ENCODE results near the gene GPR142.
"Not testable (repeated sequence)": the region's sequence is repeated elsewhere in the genome, so short reads cannot be mapped to it uniquely, and the experiment has no call there.

DNA sequence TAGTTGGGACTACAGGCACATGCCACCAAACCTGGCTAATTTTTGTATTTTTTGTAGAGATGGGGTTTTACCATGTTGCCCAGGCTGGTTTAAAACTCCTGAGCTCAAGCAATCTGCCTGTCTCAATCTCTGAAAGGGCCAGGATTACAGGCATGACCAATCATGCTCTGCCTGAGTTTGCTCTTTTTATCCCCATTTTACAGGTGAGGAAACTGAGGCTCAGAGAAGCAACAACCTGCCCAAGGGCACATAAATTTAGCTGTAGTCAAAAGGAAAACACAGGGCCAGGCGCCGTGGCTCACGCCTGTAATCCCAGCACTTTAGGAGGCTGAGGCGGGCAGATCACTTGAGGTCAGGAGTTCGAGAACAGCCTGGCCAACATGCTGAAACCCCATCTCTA lies 38.0 kb downstream of the GPR142 start:
- TF ChIP-seq, protein P1, sequence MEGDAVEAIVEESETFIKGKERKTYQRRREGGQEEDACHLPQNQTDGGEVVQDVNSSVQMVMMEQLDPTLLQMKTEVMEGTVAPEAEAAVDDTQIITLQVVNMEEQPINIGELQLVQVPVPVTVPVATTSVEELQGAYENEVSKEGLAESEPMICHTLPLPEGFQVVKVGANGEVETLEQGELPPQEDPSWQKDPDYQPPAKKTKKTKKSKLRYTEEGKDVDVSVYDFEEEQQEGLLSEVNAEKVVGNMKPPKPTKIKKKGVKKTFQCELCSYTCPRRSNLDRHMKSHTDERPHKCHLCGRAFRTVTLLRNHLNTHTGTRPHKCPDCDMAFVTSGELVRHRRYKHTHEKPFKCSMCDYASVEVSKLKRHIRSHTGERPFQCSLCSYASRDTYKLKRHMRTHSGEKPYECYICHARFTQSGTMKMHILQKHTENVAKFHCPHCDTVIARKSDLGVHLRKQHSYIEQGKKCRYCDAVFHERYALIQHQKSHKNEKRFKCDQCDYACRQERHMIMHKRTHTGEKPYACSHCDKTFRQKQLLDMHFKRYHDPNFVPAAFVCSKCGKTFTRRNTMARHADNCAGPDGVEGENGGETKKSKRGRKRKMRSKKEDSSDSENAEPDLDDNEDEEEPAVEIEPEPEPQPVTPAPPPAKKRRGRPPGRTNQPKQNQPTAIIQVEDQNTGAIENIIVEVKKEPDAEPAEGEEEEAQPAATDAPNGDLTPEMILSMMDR (CRISPR knock-in tag; IDR thresholded peaks at IDR 0.05) = not testable (repeated sequence)
- TF ChIP-seq TCF7 (IDR thresholded peaks at IDR 0.05; ENCODE audit: low read depth); SAFB2 (CRISPR knock-in tag; IDR thresholded peaks at IDR 0.05; ENCODE audit: borderline replicate concordance, low read depth); DNMT3B (CRISPR knock-in tag; conservative IDR thresholded peaks at IDR 0.05); MBNL3 (CRISPR knock-in tag; conservative IDR thresholded peaks at IDR 0.05); ZFP62 (CRISPR knock-in tag; IDR thresholded peaks at IDR 0.05); NFIC (IDR thresholded peaks at IDR 0.05; ENCODE audit: low read length); MAFF (IDR thresholded peaks at IDR 0.05; ENCODE audit: low read depth, low read length): not testable (repeated sequence)
- TF ChIP-seq, protein P2, sequence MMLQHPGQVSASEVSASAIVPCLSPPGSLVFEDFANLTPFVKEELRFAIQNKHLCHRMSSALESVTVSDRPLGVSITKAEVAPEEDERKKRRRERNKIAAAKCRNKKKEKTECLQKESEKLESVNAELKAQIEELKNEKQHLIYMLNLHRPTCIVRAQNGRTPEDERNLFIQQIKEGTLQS (CRISPR knock-in tag; IDR thresholded peaks at IDR 0.05) = not testable (repeated sequence)
- TF ChIP-seq, protein P3, sequence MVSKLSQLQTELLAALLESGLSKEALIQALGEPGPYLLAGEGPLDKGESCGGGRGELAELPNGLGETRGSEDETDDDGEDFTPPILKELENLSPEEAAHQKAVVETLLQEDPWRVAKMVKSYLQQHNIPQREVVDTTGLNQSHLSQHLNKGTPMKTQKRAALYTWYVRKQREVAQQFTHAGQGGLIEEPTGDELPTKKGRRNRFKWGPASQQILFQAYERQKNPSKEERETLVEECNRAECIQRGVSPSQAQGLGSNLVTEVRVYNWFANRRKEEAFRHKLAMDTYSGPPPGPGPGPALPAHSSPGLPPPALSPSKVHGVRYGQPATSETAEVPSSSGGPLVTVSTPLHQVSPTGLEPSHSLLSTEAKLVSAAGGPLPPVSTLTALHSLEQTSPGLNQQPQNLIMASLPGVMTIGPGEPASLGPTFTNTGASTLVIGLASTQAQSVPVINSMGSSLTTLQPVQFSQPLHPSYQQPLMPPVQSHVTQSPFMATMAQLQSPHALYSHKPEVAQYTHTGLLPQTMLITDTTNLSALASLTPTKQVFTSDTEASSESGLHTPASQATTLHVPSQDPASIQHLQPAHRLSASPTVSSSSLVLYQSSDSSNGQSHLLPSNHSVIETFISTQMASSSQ (IDR thresholded peaks at IDR 0.05; ENCODE audit: low read depth) = not testable (repeated sequence)
- TF ChIP-seq, protein P3 (CRISPR knock-in tag; IDR thresholded peaks at IDR 0.05; ENCODE audit: borderline replicate concordance) = not testable (repeated sequence)
- TF ChIP-seq, protein P4, sequence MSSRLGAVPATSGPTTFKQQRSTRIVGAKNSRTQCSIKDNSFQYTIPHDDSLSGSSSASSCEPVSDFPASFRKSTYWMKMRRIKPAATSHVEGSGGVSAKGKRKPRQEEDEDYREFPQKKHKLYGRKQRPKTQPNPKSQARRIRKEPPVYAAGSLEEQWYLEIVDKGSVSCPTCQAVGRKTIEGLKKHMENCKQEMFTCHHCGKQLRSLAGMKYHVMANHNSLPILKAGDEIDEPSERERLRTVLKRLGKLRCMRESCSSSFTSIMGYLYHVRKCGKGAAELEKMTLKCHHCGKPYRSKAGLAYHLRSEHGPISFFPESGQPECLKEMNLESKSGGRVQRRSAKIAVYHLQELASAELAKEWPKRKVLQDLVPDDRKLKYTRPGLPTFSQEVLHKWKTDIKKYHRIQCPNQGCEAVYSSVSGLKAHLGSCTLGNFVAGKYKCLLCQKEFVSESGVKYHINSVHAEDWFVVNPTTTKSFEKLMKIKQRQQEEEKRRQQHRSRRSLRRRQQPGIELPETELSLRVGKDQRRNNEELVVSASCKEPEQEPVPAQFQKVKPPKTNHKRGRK (CRISPR knock-in tag; IDR thresholded peaks at IDR 0.05) = not testable (repeated sequence)
- TF ChIP-seq, protein P5, sequence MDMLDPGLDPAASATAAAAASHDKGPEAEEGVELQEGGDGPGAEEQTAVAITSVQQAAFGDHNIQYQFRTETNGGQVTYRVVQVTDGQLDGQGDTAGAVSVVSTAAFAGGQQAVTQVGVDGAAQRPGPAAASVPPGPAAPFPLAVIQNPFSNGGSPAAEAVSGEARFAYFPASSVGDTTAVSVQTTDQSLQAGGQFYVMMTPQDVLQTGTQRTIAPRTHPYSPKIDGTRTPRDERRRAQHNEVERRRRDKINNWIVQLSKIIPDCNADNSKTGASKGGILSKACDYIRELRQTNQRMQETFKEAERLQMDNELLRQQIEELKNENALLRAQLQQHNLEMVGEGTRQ (IDR thresholded peaks at IDR 0.05; ENCODE audit: low read depth, low read length) = not testable (repeated sequence)
- TF ChIP-seq, protein P5 (CRISPR knock-in tag; IDR thresholded peaks at IDR 0.05; ENCODE audit: borderline replicate concordance) = not testable (repeated sequence)
- TF ChIP-seq, protein P6, sequence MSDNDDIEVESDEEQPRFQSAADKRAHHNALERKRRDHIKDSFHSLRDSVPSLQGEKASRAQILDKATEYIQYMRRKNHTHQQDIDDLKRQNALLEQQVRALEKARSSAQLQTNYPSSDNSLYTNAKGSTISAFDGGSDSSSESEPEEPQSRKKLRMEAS (IDR thresholded peaks at IDR 0.05) = not testable (repeated sequence)

All from HepG2 (cell line).